ENCODE measurements around the gene MAN1A1.

The MAN1A1 gene

GRCh38 chr6:119142041-119142440 is 207.5 kb downstream of the MAN1A1 start:
- no peak overlapping the region for H3K4me3 Mint-ChIP-seq
- H3K27me3 Mint-ChIP-seq = peaks cover 8% of the 10 kb centered on the region
- H3K4me1 Mint-ChIP-seq = peaks cover 43% of the 10 kb centered on the region
- DNase-seq (no peak), ATAC-seq (no peak)
- H3K9me3 Mint-ChIP-seq = no peaks in the 10 kb centered on the region
- no peak overlapping the region for H3K27ac Mint-ChIP-seq

GRCh38 chr6:119140196-119141140 is 209.1 kb downstream of the MAN1A1 start:
- DNase-seq = no peak
- peaks cover 8% of the 10 kb centered on the region for H3K27me3 Mint-ChIP-seq
- ATAC-seq = no peak
- peaks cover 30% of the 10 kb centered on the region for H3K4me1 Mint-ChIP-seq
- no peak overlapping the region for H3K27ac Mint-ChIP-seq
- H3K4me3 Mint-ChIP-seq = no peak overlapping the region
- H3K9me3 Mint-ChIP-seq = no peaks in the 10 kb centered on the region

GRCh38 chr6:119138906-119139541 is 210.5 kb downstream of the MAN1A1 start:
- Mint-ChIP-seq H3K4me3 (peak overlapping the region in 1 of 2 donors; percentile 35), H3K27ac (peak overlapping the region in 1 of 2 donors; percentile 70), H3K9me3 (no peaks in the 10 kb centered on the region), H3K4me1 (peaks cover 21% of the 10 kb centered on the region), H3K27me3 (peaks cover 8% of the 10 kb centered on the region)
- DNase-seq (no peak), ATAC-seq (peak; percentile 83)

- no peaks in the 10 kb centered on the region for H3K9me3 Mint-ChIP-seq
- H3K4me3 Mint-ChIP-seq = no peak overlapping the region
- no peak for DNase-seq
- peaks cover 21% of the 10 kb centered on the region for H3K4me1 Mint-ChIP-seq
- H3K27me3 Mint-ChIP-seq = peaks cover 2% of the 10 kb centered on the region
- H3K27ac Mint-ChIP-seq = no peak overlapping the region
- no peak for ATAC-seq
Observed at GRCh38 chr6:119137194-119138072, 212.1 kb downstream of the MAN1A1 start.

- H3K9me3 Mint-ChIP-seq = no peaks in the 10 kb centered on the region
- no peak for ATAC-seq
- peak overlapping the region in 1 of 2 donors; percentile 84 for H3K27ac Mint-ChIP-seq
- peaks cover 12% of the 10 kb centered on the region for H3K4me1 Mint-ChIP-seq
- DNase-seq = no peak
- no peaks in the 10 kb centered on the region for H3K27me3 Mint-ChIP-seq
- no peak overlapping the region for H3K4me3 Mint-ChIP-seq
Observed at GRCh38 chr6:119134752-119135151, 214.8 kb downstream of the MAN1A1 start.

- Mint-ChIP-seq H3K27ac (no peak overlapping the region), H3K4me1 (peaks cover 8% of the 10 kb centered on the region), H3K9me3 (no peaks in the 10 kb centered on the region), H3K4me3 (no peak overlapping the region), H3K27me3 (peaks cover 2% of the 10 kb centered on the region)
- ATAC-seq (no peak), DNase-seq (no peak)
Observed at GRCh38 chr6:119133400-119133799, 216.2 kb downstream of the MAN1A1 start.

GRCh38 chr6:119132261-119132981 is 217.1 kb downstream of the MAN1A1 start:
- no peak for DNase-seq
- peaks cover 10% of the 10 kb centered on the region for H3K27me3 Mint-ChIP-seq

GRCh38 chr6:119129968-119130484 is 219.5 kb downstream of the MAN1A1 start:
- peaks cover 10% of the 10 kb centered on the region for H3K27me3 Mint-ChIP-seq
- H3K27ac Mint-ChIP-seq = no peak overlapping the region
- H3K9me3 Mint-ChIP-seq = no peaks in the 10 kb centered on the region
- ATAC-seq = no peak
- no peak overlapping the region for H3K4me3 Mint-ChIP-seq
- no peak for DNase-seq
- H3K4me1 Mint-ChIP-seq = peaks cover 8% of the 10 kb centered on the region

More at GRCh38 chr6:119132261-119132981, 217.1 kb downstream of the MAN1A1 start:
- no peak overlapping the region for H3K4me3 Mint-ChIP-seq
- H3K27ac Mint-ChIP-seq = no peak overlapping the region
- H3K9me3 Mint-ChIP-seq = no peaks in the 10 kb centered on the region
- peaks cover 8% of the 10 kb centered on the region for H3K4me1 Mint-ChIP-seq
- ATAC-seq = no peak

- DNase-seq (peak in 1 of 2 donors; percentile 35), ATAC-seq (peak; percentile 66)
- Mint-ChIP-seq H3K9me3 (no peaks in the 10 kb centered on the region), H3K27me3 (peaks cover 10% of the 10 kb centered on the region), H3K4me1 (peaks cover 8% of the 10 kb centered on the region), H3K27ac (no peak overlapping the region), H3K4me3 (no peak overlapping the region)
Observed at GRCh38 chr6:119129148-119129967, 220.2 kb downstream of the MAN1A1 start.

- Mint-ChIP-seq H3K4me1 (peaks cover 8% of the 10 kb centered on the region), H3K9me3 (no peaks in the 10 kb centered on the region), H3K27ac (no peak overlapping the region), H3K27me3 (peaks cover 10% of the 10 kb centered on the region), H3K4me3 (no peak overlapping the region)
- DNase-seq = no peak
- ATAC-seq = no peak
Observed at GRCh38 chr6:119128252-119128912, 221.2 kb downstream of the MAN1A1 start.

GRCh38 chr6:119127627-119128026 is 221.9 kb downstream of the MAN1A1 start:
- ATAC-seq (no peak), DNase-seq (no peak)
- peaks cover 8% of the 10 kb centered on the region for H3K4me1 Mint-ChIP-seq
- H3K27me3 Mint-ChIP-seq = peaks cover 10% of the 10 kb centered on the region
- no peak overlapping the region for H3K4me3 Mint-ChIP-seq
- no peak overlapping the region for H3K27ac Mint-ChIP-seq
- H3K9me3 Mint-ChIP-seq = no peaks in the 10 kb centered on the region
